ENCODE measurements around the gene CTSE. TPM values are rescaled to one million over a fixed set of nuclear protein-coding genes. Genes with fewer than 3 reads are reported as not detected.

CTSE gene
- total RNA-seq, 2 experiments from 2014 or later = not detected

DNA sequence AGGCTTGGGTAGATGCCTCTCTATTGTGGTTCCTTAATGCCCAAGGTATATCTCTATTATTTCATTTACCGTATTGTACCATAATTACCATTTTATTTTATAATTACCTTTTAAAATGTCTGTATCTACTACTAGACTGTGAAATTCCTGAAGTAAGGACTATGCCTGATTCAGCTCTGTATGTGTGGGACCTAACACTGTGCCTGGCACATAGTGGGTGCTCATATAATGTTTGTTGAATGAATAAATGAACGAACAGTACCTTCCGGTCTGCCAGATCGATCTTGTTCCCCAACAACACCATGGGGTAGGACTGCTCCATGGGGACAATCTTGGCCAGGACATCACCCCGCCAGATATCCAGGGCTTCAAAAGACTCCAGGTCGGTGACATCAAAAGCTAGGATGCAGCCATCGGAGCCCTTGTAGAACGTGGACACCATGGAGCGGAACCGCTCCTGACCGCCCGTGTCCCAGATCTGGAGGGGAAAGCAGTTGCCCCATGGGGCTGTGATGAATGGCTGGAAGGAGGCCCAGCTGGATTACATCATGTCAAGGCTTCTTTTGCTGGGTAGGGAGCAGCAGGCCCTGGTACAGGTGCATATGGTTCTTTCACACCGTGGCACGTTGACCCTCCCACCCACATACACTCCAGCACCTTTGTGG, 31.3 kb downstream of the CTSE start:
- Mint-ChIP-seq H3K27ac (no peak overlapping the region), H3K4me1 (ENCODE audit: low read depth) (no peaks in the 10 kb centered on the region), H3K9me3 (no peaks in the 10 kb centered on the region), H3K27me3 (peaks cover 13% of the 10 kb centered on the region), H3K36me3 (ENCODE audit: low read depth) (no peaks in the 10 kb centered on the region), H3K4me3 (no peak overlapping the region)
- POLR2A ChIA-PET = no interaction called here
- intact Hi-C loops (cut with DNase I, micrococcal nuclease) = no loop called here
- Histone ChIP-seq H3K9me3 (ENCODE audit: control insufficient read depth in 1 of 2, insufficient read depth in 1 of 2, low read length in 2 of 2) (no peaks in the 10 kb centered on the region), H3K27ac (ENCODE audit: low read depth in 1 of 2, low read length in 2 of 2) (no peak overlapping the region), H3K27me3 (ENCODE audit: control insufficient read depth in 1 of 2, insufficient read depth in 2 of 2, low read length in 2 of 2) (no peaks in the 10 kb centered on the region), H3K36me3 (ENCODE audit: insufficient read depth, low read length) (no peaks in the 10 kb centered on the region), H3K4me1 (ENCODE audit: insufficient read depth, low read length) (no peaks in the 10 kb centered on the region), H3K4me3 (ENCODE audit: low read length) (no peak overlapping the region)
- ATAC-seq (ENCODE audit: poor library complexity) (no peak), DNase-seq (no peak)
- TF ChIP-seq, protein P1, sequence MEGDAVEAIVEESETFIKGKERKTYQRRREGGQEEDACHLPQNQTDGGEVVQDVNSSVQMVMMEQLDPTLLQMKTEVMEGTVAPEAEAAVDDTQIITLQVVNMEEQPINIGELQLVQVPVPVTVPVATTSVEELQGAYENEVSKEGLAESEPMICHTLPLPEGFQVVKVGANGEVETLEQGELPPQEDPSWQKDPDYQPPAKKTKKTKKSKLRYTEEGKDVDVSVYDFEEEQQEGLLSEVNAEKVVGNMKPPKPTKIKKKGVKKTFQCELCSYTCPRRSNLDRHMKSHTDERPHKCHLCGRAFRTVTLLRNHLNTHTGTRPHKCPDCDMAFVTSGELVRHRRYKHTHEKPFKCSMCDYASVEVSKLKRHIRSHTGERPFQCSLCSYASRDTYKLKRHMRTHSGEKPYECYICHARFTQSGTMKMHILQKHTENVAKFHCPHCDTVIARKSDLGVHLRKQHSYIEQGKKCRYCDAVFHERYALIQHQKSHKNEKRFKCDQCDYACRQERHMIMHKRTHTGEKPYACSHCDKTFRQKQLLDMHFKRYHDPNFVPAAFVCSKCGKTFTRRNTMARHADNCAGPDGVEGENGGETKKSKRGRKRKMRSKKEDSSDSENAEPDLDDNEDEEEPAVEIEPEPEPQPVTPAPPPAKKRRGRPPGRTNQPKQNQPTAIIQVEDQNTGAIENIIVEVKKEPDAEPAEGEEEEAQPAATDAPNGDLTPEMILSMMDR (IDR thresholded peaks at IDR 0.05) = no peak
- CTCF ChIA-PET = no interaction called here

DNA sequence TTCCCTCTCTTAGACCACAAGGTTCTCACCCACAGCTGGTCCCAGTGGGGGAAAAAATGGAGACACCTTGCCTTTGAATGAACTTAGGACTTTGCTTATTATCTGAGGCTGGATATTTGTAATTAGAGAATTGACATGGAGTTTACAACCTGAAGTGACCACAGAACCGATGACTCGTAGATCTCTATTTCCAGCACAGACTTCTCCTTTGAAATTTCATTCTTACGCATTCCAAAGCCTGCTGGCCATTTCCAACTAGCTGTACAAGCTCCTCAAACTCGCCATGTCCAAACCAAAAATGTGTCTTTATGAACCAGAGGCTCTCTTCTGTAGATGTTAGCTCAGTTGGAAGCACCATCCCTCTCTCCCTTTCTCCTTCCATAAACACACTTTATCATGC, 32.5 kb downstream of the CTSE start:
- Histone ChIP-seq H3K4me1 (ENCODE audit: insufficient read depth, low read length) (no peaks in the 10 kb centered on the region), H3K27me3 (ENCODE audit: control insufficient read depth in 1 of 2, insufficient read depth in 2 of 2, low read length in 2 of 2) (no peaks in the 10 kb centered on the region), H3K4me3 (ENCODE audit: low read length) (no peak overlapping the region), H3K9me3 (ENCODE audit: control insufficient read depth in 1 of 2, insufficient read depth in 1 of 2, low read length in 2 of 2) (no peaks in the 10 kb centered on the region), H3K27ac (ENCODE audit: low read depth in 1 of 2, low read length in 2 of 2) (no peak overlapping the region), H3K36me3 (ENCODE audit: insufficient read depth, low read length) (no peaks in the 10 kb centered on the region)
- DNase-seq (no peak), ATAC-seq (ENCODE audit: poor library complexity) (no peak)
- intact Hi-C loops (cut with DNase I, micrococcal nuclease) = no loop called here
- no peaks in the 10 kb centered on the region for H3K4me1 Mint-ChIP-seq (ENCODE audit: low read depth)
- CTCF ChIA-PET = no interaction called here
- no peak overlapping the region for H3K27ac Mint-ChIP-seq
- H3K9me3 Mint-ChIP-seq = no peaks in the 10 kb centered on the region
- POLR2A ChIA-PET = interaction anchor here (0.6 kb wide), 1 partner anchor 294 kb away, joined by 3 read pairs; no protein-coding TSS in a partner anchor
- no peaks in the 10 kb centered on the region for H3K36me3 Mint-ChIP-seq (ENCODE audit: low read depth)
- TF ChIP-seq, protein P1 (IDR thresholded peaks at IDR 0.05) = no peak
- H3K27me3 Mint-ChIP-seq = peaks cover 13% of the 10 kb centered on the region
- no peak overlapping the region for H3K4me3 Mint-ChIP-seq

DNA sequence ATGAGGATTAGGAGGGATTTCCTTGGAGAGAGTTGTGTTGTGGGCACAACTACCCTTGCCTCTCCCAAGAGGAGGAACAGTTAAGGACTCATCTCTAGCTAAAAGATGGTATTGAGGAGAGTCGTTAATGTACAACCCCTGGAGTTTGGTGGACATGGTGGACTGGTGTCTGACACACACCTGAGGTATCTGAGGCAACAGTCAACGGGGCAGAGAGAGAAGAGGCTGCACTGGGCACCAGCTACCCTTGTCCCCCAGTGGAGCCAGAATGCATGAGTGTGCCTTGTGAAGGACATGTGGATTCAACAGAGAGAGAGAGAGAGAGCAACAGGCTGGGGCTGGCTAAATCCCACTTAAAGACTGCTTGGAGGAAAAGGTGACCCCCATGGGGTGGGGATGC, 33.5 kb downstream of the CTSE start:
- H3K27ac Mint-ChIP-seq = no peak overlapping the region
- POLR2A ChIA-PET = no interaction called here

More for the DNA sequence above, 33.5 kb downstream of the CTSE start:
- H3K4me3 ChIP-seq (ENCODE audit: low read length) = no peak overlapping the region
- H3K27ac ChIP-seq (ENCODE audit: low read depth in 1 of 2, low read length in 2 of 2) = no peak overlapping the region
- intact Hi-C loops (cut with DNase I, micrococcal nuclease) = no loop called here
- H3K27me3 ChIP-seq (ENCODE audit: control insufficient read depth in 1 of 2, insufficient read depth in 2 of 2, low read length in 2 of 2) = no peaks in the 10 kb centered on the region
- no peaks in the 10 kb centered on the region for H3K36me3 ChIP-seq (ENCODE audit: insufficient read depth, low read length)
- Mint-ChIP-seq H3K4me1 (ENCODE audit: low read depth) (no peaks in the 10 kb centered on the region), H3K9me3 (no peaks in the 10 kb centered on the region), H3K36me3 (ENCODE audit: low read depth) (no peaks in the 10 kb centered on the region), H3K4me3 (no peak overlapping the region), H3K27me3 (peaks cover 13% of the 10 kb centered on the region)
- DNase-seq = no peak
- no peak for ATAC-seq (ENCODE audit: poor library complexity)
- no peaks in the 10 kb centered on the region for H3K9me3 ChIP-seq (ENCODE audit: control insufficient read depth in 1 of 2, insufficient read depth in 1 of 2, low read length in 2 of 2)
- no peaks in the 10 kb centered on the region for H3K4me1 ChIP-seq (ENCODE audit: insufficient read depth, low read length)
- CTCF ChIA-PET = no interaction called here
- TF ChIP-seq, protein P1 (IDR thresholded peaks at IDR 0.05) = no peak
